ENCODE measurements around the gene SLC38A7. TPM values are rescaled to one million over a fixed set of nuclear protein-coding genes. Genes with fewer than 3 reads are reported as not detected.

SLC38A7 gene
- total and polyA plus RNA-seq, 2 of the 13 experiments (the other 11 are each of a cell fraction or from before 2014, with no cell fraction given), result 13.2 to 14.1 TPM

DNA sequence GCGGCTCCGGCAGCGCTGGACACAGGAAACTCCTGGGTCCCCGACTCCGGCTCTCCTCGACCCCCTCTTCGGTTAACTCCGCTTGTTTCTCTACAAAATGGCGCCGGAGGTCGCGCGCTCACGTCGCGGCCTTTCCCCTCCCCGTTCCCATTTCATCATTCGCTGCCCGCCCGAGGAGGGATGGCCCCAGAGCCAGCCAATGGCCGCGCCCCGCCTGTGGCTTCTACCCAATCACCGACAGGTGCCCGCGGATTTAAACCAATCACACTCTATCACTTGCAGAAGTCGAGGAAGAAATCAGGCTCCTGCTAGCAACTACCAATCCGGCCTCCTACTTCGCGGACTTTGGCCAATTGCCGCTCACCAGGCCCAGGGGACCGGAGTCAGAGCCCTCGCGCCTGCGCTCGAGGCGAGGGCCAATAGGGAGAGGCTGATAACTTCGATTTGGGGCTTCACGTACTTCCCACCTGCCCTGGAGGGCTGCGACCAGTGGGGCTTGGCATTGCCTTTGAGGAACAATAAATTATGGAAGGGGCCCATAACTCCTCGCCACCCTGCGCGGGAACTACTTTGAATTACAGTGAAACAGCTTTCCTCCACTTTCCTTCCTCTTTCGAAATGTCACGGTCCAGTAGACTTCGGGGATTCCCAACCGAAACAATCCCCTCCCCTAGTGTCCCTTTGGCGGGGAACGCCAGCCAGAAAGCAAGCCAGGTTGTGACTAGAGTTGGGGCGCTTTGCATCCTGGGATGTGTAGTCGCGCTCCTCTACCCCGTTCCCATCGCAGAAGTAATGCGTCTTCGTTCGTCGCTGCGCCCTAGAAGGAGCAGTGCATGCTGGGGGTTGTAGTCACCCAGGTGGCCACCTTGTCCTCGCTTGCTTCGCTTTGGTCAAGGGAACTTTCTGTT lies 54.6 kb downstream of the SLC38A7 start, which contains the start of gene CNOT1:
CNOT1 (minus strand) TSS at position 94 of the 908 bp plus-strand sequence. CDS start 30,489 bp downstream, outside the sequence.
- FAIRE-seq, result peak; percentile 96
- H3K9me3 ChIP-seq (ENCODE audit: low read length), result no peaks in the 10 kb centered on the region
- peak; percentile 100 for DNase-seq (ENCODE audit: low spot score)
- POLR2A ChIA-PET, result interaction anchor here (1.0 to 2.7 kb wide), 5 partner anchors 12 to 109 kb away, joined by 3 to 10 read pairs (median 5); no protein-coding TSS in a partner anchor
- peak within 1 kb of the TSS; percentile 96 for H3K27ac ChIP-seq (ENCODE audit: extremely low read length, insufficient read depth, low read length)
- peak within 1 kb of the TSS; percentile 94 to 100 (median 98) for H3K4me3 ChIP-seq (replicated peaks in 1 of 3; ENCODE audit: insufficient read depth in 1 of 3, low read depth in 2 of 3, low read length in 3 of 3)
- H3K4me1 ChIP-seq (ENCODE audit: insufficient read depth, low read length), result peaks cover 39% of the 10 kb centered on the region
- under 1% methylated on average over 44 of the region's 61 CpGs for WGBS (ENCODE audit: low lambda C conversion rate)
- H2AFZ ChIP-seq (ENCODE audit: low read length), result peak within 1 kb of the TSS; percentile 96
- BruUV-seq (replicated peaks), result TSS peak; percentile 87
- peak within 1 kb of the TSS; percentile 96 for H3K4me2 ChIP-seq (ENCODE audit: low read depth, low read length)
- H4K20me1 ChIP-seq (ENCODE audit: insufficient read depth, low read length), result peaks cover 22% of the 10 kb centered on the region
- no peaks in the 10 kb centered on the region; a peak in 1 of 5 replicates for H3K27me3 ChIP-seq (ENCODE audit: control insufficient read depth in 1 of 2, insufficient read depth in 2 of 2, low read length in 2 of 2)
- in situ Hi-C loops (cut with HindIII; ENCODE audit: extremely low pct_ligation_motif_present, low pct_unique_long_range_greater_than_20kb), result loop anchor here (10.0 kb wide), 2 partner anchors 115 to 295 kb away; partner anchors contain the start of gene SETD6
- peak; percentile 93 for ATAC-seq
- H3K9ac ChIP-seq (ENCODE audit: insufficient read depth, low read depth, low read length), result peak within 1 kb of the TSS; percentile 100
- peaks cover 2 to 6% of the 10 kb centered on the region in 2 experiments; a peak in 2 of 5 replicates for H3K36me3 ChIP-seq (replicated peaks in 1 of 2; ENCODE audit: control insufficient read depth in 1 of 2, insufficient read depth in 2 of 2, low read length in 2 of 2)
- H3K79me2 ChIP-seq (ENCODE audit: insufficient read depth, low read length), result peaks cover 47% of the 10 kb centered on the region
- intact Hi-C loops (cut with micrococcal nuclease; ENCODE audit: unreplicated experiment), result loop anchor here (1.0 kb wide), 1 partner anchor 24 kb away; no protein-coding TSS in a partner anchor
- CTCF ChIA-PET (ENCODE audit: low intra/inter-chr PET ratio, low total read pairs), result no interaction called here
- TF ChIP-seq PCBP1 (IDR thresholded peaks at IDR 0.05; ENCODE audit: borderline replicate concordance, low read depth, low read length), result 0 out of 2 replicates have a peak, but pooled peaks have one; percentile 82
- no peak for TF ChIP-seq CCAR2 (optimal IDR thresholded peaks at IDR 0.05; ENCODE audit: low read depth, low read length)
- TF ChIP-seq, protein P1, sequence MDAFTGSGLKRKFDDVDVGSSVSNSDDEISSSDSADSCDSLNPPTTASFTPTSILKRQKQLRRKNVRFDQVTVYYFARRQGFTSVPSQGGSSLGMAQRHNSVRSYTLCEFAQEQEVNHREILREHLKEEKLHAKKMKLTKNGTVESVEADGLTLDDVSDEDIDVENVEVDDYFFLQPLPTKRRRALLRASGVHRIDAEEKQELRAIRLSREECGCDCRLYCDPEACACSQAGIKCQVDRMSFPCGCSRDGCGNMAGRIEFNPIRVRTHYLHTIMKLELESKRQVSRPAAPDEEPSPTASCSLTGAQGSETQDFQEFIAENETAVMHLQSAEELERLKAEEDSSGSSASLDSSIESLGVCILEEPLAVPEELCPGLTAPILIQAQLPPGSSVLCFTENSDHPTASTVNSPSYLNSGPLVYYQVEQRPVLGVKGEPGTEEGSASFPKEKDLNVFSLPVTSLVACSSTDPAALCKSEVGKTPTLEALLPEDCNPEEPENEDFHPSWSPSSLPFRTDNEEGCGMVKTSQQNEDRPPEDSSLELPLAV (CRISPR knock-in tag; conservative IDR thresholded peaks at IDR 0.05; ENCODE audit: low read depth), result no peak
- no peak for TF ChIP-seq ZNF460 (CRISPR knock-in tag; IDR thresholded peaks at IDR 0.05; ENCODE audit: borderline replicate concordance)
- peak; percentile 72 for TF ChIP-seq HES4 (CRISPR knock-in tag; IDR thresholded peaks at IDR 0.05; ENCODE audit: borderline replicate concordance)
- TF ChIP-seq ZFP37 (CRISPR knock-in tag; IDR thresholded peaks at IDR 0.05; ENCODE audit: borderline replicate concordance), result peak; percentile 17; the same call in 1 of the 2 replicates
- no peak for TF ChIP-seq HNF4G (IDR thresholded peaks at IDR 0.05; ENCODE audit: borderline replicate concordance, low read depth, low read length)
- TF ChIP-seq HNF4G (CRISPR knock-in tag; IDR thresholded peaks at IDR 0.05; ENCODE audit: borderline replicate concordance, low read depth), result no peak; the same call in 1 of the 2 replicates
- TF ChIP-seq NFIC (IDR thresholded peaks at IDR 0.05; ENCODE audit: low read length), result 0 out of 2 replicates have a peak, but pooled peaks have one; percentile 14
- TF ChIP-seq DPF2 (CRISPR knock-in tag; IDR thresholded peaks at IDR 0.05; ENCODE audit: borderline replicate concordance, low read depth), result no peak
- peak; percentile 14 for TF ChIP-seq SKI (IDR thresholded peaks at IDR 0.05; ENCODE audit: partially characterized antibody)
- TF ChIP-seq, protein P2, sequence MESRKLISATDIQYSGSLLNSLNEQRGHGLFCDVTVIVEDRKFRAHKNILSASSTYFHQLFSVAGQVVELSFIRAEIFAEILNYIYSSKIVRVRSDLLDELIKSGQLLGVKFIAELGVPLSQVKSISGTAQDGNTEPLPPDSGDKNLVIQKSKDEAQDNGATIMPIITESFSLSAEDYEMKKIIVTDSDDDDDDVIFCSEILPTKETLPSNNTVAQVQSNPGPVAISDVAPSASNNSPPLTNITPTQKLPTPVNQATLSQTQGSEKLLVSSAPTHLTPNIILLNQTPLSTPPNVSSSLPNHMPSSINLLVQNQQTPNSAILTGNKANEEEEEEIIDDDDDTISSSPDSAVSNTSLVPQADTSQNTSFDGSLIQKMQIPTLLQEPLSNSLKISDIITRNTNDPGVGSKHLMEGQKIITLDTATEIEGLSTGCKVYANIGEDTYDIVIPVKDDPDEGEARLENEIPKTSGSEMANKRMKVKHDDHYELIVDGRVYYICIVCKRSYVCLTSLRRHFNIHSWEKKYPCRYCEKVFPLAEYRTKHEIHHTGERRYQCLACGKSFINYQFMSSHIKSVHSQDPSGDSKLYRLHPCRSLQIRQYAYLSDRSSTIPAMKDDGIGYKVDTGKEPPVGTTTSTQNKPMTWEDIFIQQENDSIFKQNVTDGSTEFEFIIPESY (CRISPR knock-in tag; IDR thresholded peaks at IDR 0.05), result peak; percentile 44; the same call in 1 of the 2 replicates
- TF ChIP-seq ZSCAN21 (CRISPR knock-in tag; IDR thresholded peaks at IDR 0.05; ENCODE audit: borderline replicate concordance), result peak; percentile 68; the same call in 1 of the 2 replicates
- TF ChIP-seq NONO (IDR thresholded peaks at IDR 0.05), result no peak
- peak; percentile 78 for TF ChIP-seq NONO (CRISPR knock-in tag; conservative IDR thresholded peaks at IDR 0.05)
- TF ChIP-seq, protein P3, sequence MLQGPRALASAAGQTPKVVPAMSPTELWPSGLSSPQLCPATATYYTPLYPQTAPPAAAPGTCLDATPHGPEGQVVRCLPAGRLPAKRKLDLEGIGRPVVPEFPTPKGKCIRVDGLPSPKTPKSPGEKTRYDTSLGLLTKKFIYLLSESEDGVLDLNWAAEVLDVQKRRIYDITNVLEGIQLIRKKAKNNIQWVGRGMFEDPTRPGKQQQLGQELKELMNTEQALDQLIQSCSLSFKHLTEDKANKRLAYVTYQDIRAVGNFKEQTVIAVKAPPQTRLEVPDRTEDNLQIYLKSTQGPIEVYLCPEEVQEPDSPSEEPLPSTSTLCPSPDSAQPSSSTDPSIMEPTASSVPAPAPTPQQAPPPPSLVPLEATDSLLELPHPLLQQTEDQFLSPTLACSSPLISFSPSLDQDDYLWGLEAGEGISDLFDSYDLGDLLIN (CRISPR knock-in tag; IDR thresholded peaks at IDR 0.05; ENCODE audit: borderline replicate concordance), result no peak; the same call in none of the 2 replicates
- TF ChIP-seq HNRNPK (IDR thresholded peaks at IDR 0.05; ENCODE audit: low read depth, low read length, poor library complexity, severe bottlenecking), result no peak
- TF ChIP-seq ZNF501 (CRISPR knock-in tag; IDR thresholded peaks at IDR 0.05), result peak; percentile 86

Data from HepG2 (cell line).